Thyroid gland (tissue), 4 donors: ENCODE measurements around the gene SMIM11. TPM values are rescaled to one million over a fixed set of nuclear protein-coding genes. Genes with fewer than 3 reads are reported as not detected.

Experiments used
- DNase-seq, 2 donors: peaks; one replicate each; pipeline ENCODE4 v3.0.0-alpha.2; 2019
- H3K27ac ChIP-seq, 3 donors: fragments of 200-600 bp; sonication (generic); 1 replicate in 2 of 3; 2 replicates in 1 of 3; pipeline ENCODE4 v1.5.1; 2016 to 2019; ENCODE audit warnings: mild to moderate bottlenecking in 1 of 3, moderate library complexity in 1 of 3
- H3K27me3 ChIP-seq: fragments of 200-600 bp; sonication (generic); one replicate; pipeline ENCODE4 v1.5.1; 2019
- H3K36me3 ChIP-seq, 2 donors: fragments of 200-600 bp; sonication (generic); one replicate each; pipeline ENCODE4 v1.5.1; 2016 to 2019
- H3K4me1 ChIP-seq, 2 donors: fragments of 200-600 bp; sonication (generic); one replicate each; pipeline ENCODE4 v1.5.1; 2017 to 2019
- H3K4me3 ChIP-seq, 3 donors: fragments of 200-600 bp; sonication (generic); replicated peaks in 1 of 3; 1 replicate in 2 of 3; 2 replicates in 1 of 3; pipeline ENCODE4 v1.5.1; 2016; ENCODE audit warnings: mild to moderate bottlenecking in 1 of 3
- H3K9me3 ChIP-seq: fragments of 200-600 bp; sonication (generic); one replicate; pipeline ENCODE4 v1.5.1; 2017
- POLR2A ChIP-seq, 2 donors: fragments of 450-650 bp; IDR thresholded peaks; one replicate each; pipeline ENCODE4 v1.6.1; 2017; ENCODE audit warnings: antibody characterized with exemption in 2 of 2, mild to moderate bottlenecking in 2 of 2, moderate library complexity in 1 of 2
- WGBS, 2 donors: methylation state at CpG; one replicate each; pipeline ENCODE4 v1.1.5; 2017; 5-methylcytosine and 5-hydroxymethylcytosine counted together
- intact Hi-C: fragments of 100-400 bp; cut with DNase I; formaldehyde crosslinking; loops from one replicate; pipeline ENCODE4 v1.15.1; 2023
- total RNA-seq, 4 donors: library from RNA; depleted of rRNA; stranded (reverse); fragments of >200 nt; gene quantifications; one replicate each; pipeline ENCODE4 v1.2.3, GENCODE V29; 2016
- TF ChIP-seq, protein P1 (sequence below), 6 experiments: fragments of 200-600 bp in 3 of 6; fragments of 450-650 bp in 3 of 6; sonication (generic) in 3 of 6; IDR thresholded peaks; one replicate each; pipeline ENCODE4 v1.5.1; 2016 to 2019; ENCODE audit warnings: antibody characterized with exemption in 6 of 6, mild to moderate bottlenecking in 2 of 6, inconsistent platforms in 1 of 6, moderate library complexity in 1 of 6

SMIM11 gene
- total RNA-seq, 4 donors from 2014 or later, result 1.5 to 64.1 (median 12.0) TPM

DNA sequence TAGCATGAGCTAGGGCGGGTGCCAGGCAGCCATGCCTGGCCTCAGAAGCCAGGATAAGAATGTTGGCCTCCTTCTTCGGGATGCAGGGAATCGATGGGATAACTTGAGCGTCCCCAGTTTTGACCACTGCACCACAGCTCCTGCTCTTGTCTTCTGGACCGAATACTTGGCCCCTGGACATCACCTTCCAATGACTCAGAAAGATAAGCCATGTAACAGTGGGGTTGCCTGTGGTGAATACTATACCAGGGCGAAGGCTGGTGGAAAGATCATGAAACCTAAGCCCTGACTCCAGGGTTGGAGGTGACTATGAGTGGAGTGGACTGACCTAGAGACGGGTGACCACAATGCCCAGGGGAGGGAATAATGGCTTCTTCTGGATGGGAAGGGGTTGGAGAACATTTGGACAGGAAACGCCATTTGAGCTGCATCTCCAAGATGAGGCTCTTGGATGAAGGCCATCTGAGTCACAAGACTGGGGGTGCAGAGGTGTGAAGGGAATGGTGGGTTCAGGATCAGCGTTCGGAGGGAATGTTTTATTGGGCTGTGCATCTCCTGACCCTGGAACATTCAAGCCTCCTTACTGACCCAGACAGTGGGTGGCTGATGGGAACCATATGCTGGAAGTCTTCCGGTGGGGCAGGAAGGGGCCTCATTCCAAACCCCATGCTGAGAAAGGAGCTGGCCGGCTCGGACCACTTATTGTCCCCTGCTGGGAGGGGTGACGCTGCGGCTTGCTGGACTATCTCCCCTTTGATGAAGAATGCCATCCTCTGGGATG, 30.0 kb upstream of the SMIM11 start:
- no peak for DNase-seq
- intact Hi-C loops, result no loop called here
- H3K27ac ChIP-seq, result peak overlapping the region in 1 of 3 donors; percentile 10
- WGBS, 2 donors, result 74 to 81% methylated on average over 14 to 15 of the region's 15 CpGs
- TF ChIP-seq, protein P1, sequence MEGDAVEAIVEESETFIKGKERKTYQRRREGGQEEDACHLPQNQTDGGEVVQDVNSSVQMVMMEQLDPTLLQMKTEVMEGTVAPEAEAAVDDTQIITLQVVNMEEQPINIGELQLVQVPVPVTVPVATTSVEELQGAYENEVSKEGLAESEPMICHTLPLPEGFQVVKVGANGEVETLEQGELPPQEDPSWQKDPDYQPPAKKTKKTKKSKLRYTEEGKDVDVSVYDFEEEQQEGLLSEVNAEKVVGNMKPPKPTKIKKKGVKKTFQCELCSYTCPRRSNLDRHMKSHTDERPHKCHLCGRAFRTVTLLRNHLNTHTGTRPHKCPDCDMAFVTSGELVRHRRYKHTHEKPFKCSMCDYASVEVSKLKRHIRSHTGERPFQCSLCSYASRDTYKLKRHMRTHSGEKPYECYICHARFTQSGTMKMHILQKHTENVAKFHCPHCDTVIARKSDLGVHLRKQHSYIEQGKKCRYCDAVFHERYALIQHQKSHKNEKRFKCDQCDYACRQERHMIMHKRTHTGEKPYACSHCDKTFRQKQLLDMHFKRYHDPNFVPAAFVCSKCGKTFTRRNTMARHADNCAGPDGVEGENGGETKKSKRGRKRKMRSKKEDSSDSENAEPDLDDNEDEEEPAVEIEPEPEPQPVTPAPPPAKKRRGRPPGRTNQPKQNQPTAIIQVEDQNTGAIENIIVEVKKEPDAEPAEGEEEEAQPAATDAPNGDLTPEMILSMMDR (IDR thresholded peaks at IDR 0.05), result no peak
- no peak for TF ChIP-seq POLR2A (IDR thresholded peaks at IDR 0.05)
- no peak overlapping the region for H3K4me3 ChIP-seq
- no peaks in the 10 kb centered on the region for H3K27me3 ChIP-seq
- H3K36me3 ChIP-seq, result no peaks in the 10 kb centered on the region
- no peaks in the 10 kb centered on the region for H3K9me3 ChIP-seq
- no peaks in the 10 kb centered on the region for H3K4me1 ChIP-seq

DNA sequence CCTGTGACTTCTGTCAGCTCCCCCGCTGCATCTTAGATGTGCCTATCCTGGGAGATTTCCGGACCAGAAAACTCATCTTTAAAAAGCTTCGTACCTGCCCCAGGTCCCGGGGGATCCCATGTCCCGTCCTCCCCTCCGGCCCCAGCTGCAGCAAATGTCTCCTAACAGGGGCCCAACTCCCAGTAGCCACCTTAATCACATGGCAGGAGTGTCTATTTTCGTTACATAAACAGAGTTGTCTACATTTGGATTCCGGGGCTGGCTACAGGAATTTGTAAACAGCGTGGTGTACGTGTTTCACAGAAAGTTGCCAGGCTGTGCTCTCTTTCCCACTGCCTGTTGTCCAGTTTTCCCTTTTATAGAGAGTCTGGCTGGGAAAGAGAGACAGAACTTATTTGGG, 29.4 kb upstream of the SMIM11 start:
- peak overlapping the region in 1 of 3 donors; percentile 10 for H3K27ac ChIP-seq
- no peaks in the 10 kb centered on the region for H3K36me3 ChIP-seq
- no peaks in the 10 kb centered on the region for H3K4me1 ChIP-seq
- H3K4me3 ChIP-seq, result no peak overlapping the region
- WGBS, 2 donors, result 62 to 80% methylated on average over 9 to 10 of the region's 10 CpGs
- no peaks in the 10 kb centered on the region for H3K9me3 ChIP-seq
- intact Hi-C loops, result no loop called here
- TF ChIP-seq, protein P1 (IDR thresholded peaks at IDR 0.05), result no peak
- no peak for TF ChIP-seq POLR2A (IDR thresholded peaks at IDR 0.05)
- no peaks in the 10 kb centered on the region for H3K27me3 ChIP-seq
- no peak for DNase-seq

DNA sequence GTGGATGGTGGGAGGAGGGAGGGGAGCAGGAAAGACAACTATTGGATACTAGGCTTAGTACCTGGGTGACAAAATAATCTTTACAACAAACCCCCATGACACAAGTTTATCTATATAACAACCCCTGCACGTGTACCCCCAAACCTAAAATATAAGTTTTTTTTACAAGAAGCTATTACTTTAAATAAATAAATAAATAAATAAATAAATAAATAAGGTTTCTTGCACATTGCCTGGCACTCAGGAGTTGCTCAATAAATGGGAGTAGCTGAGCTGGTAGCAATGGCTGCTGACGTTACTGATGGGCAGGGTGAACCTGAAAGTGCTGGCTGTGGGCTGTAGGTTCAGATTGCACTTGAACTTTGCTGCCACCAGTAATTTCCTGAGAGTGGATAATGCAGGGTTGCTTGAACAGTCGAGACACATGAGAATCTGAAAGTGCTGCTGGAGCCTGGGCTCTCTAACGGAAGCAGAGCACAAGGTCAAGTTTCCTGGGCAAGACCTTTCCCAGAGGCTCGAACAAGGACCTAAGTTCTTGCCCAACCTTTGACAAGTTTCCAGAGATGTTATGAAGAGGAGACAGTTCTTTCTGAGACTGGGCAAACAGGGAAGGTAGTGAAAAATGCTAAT, 26.3 kb upstream of the SMIM11 start:
- Histone ChIP-seq H3K27ac (no peak overlapping the region), H3K27me3 (no peaks in the 10 kb centered on the region), H3K4me1 (no peaks in the 10 kb centered on the region), H3K36me3 (no peaks in the 10 kb centered on the region), H3K4me3 (no peak overlapping the region), H3K9me3 (no peaks in the 10 kb centered on the region)
- 72 to 82% methylated on average over 5 of the region's 5 CpGs for WGBS, 2 donors
- no peak for DNase-seq
- intact Hi-C loops, result no loop called here
- no peak for TF ChIP-seq POLR2A (IDR thresholded peaks at IDR 0.05)
- TF ChIP-seq, protein P1 (IDR thresholded peaks at IDR 0.05), result no peak

DNA sequence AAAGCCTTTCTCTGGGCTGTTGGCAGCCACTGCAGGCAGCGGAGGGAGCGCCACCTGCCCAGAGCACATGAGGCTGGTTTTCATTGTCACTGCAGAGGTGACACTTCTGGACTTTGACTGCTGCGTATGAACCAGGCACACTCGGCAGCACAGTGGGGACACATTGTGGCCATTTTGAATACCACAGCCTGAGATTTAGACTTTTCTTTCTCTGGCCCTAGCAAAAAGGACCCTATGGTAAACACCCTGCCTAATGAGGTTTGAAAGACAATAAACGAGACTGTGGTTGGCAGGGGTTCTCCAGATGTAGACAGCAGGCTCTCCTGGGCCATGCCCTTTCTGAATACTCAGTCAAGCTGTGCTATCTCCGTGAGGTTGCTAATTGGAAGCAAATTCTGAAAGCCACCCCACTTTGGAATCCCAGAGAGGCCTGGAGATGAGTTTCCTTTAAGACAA, 23.5 kb upstream of the SMIM11 start:
- intact Hi-C loops, result loop anchor here (2.0 kb wide), 1 partner anchor 427 kb away; no protein-coding TSS in a partner anchor
- TF ChIP-seq, protein P1 (IDR thresholded peaks at IDR 0.05), result peak; percentile 55 to 97 (median 76)
- no peak for TF ChIP-seq POLR2A (IDR thresholded peaks at IDR 0.05)
- H3K27ac ChIP-seq, result no peak overlapping the region
- H3K27me3 ChIP-seq, result no peaks in the 10 kb centered on the region
- no peaks in the 10 kb centered on the region for H3K36me3 ChIP-seq
- no peaks in the 10 kb centered on the region for H3K9me3 ChIP-seq
- 23% methylated on average over 6 of the region's 6 CpGs for WGBS, 2 donors
- H3K4me1 ChIP-seq, result no peaks in the 10 kb centered on the region
- DNase-seq, result peak; percentile 73 to 75
- H3K4me3 ChIP-seq, result no peak overlapping the region

DNA sequence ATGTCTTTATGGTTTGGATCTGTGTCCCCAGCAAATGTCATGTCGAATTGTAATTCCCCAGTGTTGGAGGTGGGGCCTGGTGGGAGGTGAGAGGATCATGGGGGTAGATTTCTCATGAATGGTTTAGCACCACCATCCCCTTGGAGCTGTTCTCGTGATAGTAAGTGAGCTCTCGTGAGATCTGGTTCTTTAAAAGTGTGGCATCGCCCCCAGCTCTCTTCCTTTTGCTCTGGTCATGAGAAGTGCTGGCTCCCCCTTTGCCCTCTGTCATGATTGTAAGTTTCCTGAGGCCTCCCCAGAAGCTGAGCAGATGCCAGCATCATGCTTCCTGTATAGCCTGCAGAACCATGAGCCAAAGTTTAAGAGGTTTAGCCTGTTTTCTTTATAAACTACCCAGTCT, 22.8 kb upstream of the SMIM11 start:
- intact Hi-C loops, result no loop called here
- WGBS, 2 donors, result 88 to 92% methylated on average over 4 of the region's 4 CpGs

More for the DNA sequence above, 22.8 kb upstream of the SMIM11 start:
- TF ChIP-seq, protein P1 (IDR thresholded peaks at IDR 0.05), result no peak
- TF ChIP-seq POLR2A (IDR thresholded peaks at IDR 0.05), result no peak
- H3K4me3 ChIP-seq, result no peak overlapping the region
- no peak for DNase-seq
- H3K27me3 ChIP-seq, result no peaks in the 10 kb centered on the region
- H3K9me3 ChIP-seq, result no peaks in the 10 kb centered on the region
- H3K4me1 ChIP-seq, result no peaks in the 10 kb centered on the region
- H3K27ac ChIP-seq, result no peak overlapping the region
- H3K36me3 ChIP-seq, result no peaks in the 10 kb centered on the region
